HG02884 (cell line): ENCODE results near the gene RRN3.
A peak's percentile ranks its signal among the peaks of the same experiment; 100 is the strongest.
"Not testable (repeated sequence)": the region's sequence is repeated elsewhere in the genome, so short reads cannot be mapped to it uniquely, and the experiment has no call there.

ENCODE experiments used
- ATAC-seq: cut with Tn5 transposase; IDR thresholded peaks from one replicate; pipeline ENCODE4 v1.9.1; 2021; ENCODE audit warnings: mild to moderate bottlenecking, moderate library complexity; ENCODE audit not compliant: unreplicated experiment

Gene RRN3, protein sequence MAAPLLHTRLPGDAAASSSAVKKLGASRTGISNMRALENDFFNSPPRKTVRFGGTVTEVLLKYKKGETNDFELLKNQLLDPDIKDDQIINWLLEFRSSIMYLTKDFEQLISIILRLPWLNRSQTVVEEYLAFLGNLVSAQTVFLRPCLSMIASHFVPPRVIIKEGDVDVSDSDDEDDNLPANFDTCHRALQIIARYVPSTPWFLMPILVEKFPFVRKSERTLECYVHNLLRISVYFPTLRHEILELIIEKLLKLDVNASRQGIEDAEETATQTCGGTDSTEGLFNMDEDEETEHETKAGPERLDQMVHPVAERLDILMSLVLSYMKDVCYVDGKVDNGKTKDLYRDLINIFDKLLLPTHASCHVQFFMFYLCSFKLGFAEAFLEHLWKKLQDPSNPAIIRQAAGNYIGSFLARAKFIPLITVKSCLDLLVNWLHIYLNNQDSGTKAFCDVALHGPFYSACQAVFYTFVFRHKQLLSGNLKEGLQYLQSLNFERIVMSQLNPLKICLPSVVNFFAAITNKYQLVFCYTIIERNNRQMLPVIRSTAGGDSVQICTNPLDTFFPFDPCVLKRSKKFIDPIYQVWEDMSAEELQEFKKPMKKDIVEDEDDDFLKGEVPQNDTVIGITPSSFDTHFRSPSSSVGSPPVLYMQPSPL

GRCh38 chr16:15093955-15094827 is at the start of gene RRN3:
Gene RRN3, minus strand, starts transcription at chr16:15094272. Its CDS starts 39 bp downstream, at chr16:15094233.
- peak; percentile 98 for ATAC-seq

DNA sequence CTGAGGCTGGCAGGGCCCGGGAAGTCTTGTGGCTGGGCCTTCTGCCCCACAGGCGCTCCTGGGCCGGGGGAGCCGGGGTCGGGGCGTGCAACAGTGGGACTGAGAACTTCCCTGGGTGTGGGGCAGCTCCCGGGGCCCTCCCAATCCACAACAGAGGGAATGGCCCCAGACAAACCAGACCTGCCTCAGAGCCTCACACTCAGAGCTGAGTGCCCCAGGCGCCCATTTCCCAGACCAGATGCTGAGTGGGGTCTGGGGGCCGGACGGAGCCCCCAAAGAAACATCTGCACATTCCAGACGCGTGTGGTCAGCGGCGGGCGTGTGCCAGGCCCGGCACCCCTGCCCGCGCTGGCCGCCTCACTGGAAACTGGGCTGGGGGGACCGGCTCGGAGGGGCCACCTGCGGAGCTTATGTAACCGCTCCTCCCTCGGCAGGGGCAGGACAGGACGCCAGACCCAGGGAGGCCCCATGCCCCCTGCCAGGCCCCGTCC is 49.6 kb upstream of the RRN3 start:
- not testable (repeated sequence) for ATAC-seq

DNA sequence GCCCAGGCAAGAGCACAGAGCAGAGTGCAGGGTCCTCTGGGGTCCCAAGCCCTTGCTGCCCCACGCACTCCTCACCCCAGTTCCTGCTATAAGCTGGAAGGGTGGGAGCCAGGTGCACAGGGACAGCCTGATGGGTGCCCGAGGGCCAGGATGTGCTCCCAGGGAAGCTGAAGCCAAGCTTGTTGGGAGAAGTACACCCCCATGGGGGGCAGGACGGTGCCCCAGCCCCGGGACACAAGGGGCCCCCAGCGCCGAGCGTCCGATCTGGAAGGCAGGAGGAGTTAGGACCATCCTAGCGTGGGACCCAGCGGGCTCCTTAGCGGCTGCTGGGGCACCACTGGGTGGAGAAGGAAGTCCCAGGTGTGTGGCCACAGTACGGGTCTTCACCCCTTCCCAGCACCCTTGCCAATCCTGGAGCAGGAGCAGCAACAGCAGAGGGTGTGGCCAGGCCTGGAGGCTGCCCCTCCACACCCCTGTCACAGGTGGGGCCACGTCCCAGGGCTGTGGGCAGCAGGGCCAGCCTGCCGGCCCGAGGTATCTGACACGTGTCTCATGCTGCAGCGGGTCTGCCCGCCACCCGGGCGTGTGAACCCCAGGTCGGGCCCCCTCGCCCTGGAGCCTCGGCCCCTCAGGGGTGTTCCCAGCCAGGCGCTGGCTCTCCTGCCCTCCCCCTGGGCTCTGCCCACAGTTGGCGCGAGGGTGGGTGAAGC is 49.0 kb upstream of the RRN3 start:
- not testable (repeated sequence) for ATAC-seq

DNA sequence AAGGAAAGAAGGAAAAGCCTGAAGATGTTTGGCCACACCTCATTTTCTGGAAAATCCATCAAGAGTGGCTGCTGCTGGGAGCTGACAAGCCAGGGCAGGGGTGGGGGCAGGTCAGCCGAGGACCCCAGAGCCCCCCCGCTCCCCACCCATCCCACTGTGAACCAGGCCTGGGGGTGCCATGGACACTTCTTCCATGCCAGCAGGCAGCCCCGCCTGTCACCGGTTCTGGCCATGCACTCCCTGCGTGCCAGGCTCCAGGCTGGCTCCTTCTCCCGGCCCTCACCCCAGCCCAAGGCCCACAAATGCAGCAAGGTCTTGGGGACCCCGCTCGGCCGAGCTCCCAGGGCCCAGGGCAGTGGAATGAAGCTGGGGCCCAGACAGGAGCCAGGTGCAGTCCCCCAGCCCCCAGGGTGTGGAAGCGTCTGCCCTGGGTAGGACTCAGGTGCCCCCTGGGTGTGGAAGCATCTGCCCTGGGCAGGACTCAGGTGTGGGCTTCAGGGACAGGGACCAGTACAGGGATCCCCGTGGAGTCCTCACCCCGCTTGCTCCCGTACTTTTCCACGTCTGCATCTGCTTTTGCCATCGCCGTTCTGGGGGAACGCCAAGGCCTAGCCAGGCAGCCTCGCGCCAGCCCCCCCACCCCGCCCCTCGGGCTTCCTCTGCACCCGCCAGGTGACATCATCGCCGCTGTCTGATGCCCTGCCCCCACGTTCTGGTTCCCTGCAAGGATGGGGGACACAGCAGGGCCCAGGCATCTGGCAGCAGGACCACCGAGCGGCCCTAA is 48.2 kb upstream of the RRN3 start:
- not testable (repeated sequence) for ATAC-seq

- no peak for ATAC-seq
Measured at GRCh38 chr16:15141586-15141985, 47.5 kb upstream of the RRN3 start.

- ATAC-seq, result not testable (repeated sequence)
Measured at GRCh38 chr16:15140444-15141365, 46.6 kb upstream of the RRN3 start.

GRCh38 chr16:15137514-15137913 is 43.4 kb upstream of the RRN3 start:
- ATAC-seq, result not testable (repeated sequence)

DNA sequence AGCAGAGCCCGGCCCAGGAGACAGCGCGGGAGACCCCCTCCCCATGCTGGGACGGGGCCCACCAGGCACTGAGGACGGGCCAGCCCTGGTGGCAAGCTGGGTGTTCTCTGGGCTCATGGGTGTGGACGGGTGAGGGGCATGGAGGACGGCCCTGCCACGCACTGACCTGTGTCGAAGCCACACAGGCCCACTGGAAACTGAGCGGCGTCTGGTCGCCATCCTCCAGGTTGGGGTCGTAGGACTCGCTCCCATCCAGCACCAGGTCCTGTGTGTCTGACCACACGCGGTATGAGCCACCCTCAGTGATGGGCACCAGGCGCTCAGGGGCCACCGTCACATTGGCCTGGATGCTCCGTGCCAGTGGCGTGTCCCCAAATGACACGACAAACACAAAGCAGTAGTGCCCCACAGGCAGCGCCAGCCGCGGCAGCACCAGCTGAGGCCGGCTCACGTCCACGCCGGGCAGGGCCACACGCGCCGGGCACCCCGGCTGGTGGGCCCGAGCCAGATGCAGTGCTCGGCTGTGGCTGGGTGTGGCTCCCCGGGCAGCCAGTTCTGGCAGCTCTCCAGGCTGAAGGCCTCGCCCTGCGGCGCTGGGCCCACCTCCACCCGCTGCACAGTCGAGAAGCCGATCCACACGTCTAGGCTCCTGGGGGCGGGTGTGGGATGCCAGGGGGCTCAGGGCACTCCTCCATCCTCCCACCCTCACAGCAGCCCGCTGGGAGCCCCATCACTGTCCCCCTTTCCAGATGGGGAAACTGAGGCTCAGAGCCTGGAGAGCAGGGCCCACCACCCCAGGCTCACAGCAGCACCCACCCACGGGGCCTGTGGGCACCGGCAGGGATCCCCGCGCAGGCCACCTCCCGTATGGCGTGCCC is 41.6 kb upstream of the RRN3 start:
- ATAC-seq, result not testable (repeated sequence)

- not testable (repeated sequence) for ATAC-seq
Measured at GRCh38 chr16:15134752-15135482, 40.8 kb upstream of the RRN3 start.

- not testable (repeated sequence) for ATAC-seq
Measured at GRCh38 chr16:15133554-15133953, 39.5 kb upstream of the RRN3 start.

DNA sequence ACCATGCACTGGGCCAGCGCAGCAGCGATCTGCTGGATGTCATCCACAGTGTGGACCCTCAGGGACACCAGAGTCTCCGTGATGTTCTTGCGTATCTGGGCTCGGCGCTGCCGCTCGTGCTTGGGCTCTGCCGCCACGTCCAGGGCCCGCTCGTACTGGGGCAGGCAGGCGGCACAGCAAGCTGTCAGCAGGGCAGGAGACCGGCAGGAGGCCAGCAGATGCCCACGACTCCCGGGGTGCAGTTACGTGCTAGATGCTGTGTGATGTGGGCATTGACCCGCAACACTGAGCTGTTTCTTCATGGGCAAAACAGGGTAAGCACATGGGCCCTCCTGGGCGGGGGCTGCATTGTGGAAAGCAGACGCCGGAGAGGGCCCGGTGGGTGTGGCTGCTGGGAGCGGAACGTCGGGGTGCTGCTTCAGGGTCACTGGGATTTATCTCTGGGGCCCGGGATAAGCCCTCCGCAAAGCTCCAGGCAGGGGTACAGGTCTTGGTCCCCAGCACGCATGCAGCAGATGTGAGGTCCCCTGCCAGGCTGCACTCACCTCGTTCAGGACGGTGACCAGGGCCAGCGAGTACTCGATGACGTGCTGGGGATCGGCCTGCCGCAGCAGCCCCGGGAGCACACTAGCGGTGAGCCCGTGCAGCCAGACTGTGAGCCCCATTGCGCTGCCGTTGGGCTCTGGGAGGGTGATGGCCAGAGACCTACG is 38.8 kb upstream of the RRN3 start:
- ATAC-seq, result not testable (repeated sequence)

- ATAC-seq, result not testable (repeated sequence)
Measured at GRCh38 chr16:15130943-15131700, 37.0 kb upstream of the RRN3 start.

DNA sequence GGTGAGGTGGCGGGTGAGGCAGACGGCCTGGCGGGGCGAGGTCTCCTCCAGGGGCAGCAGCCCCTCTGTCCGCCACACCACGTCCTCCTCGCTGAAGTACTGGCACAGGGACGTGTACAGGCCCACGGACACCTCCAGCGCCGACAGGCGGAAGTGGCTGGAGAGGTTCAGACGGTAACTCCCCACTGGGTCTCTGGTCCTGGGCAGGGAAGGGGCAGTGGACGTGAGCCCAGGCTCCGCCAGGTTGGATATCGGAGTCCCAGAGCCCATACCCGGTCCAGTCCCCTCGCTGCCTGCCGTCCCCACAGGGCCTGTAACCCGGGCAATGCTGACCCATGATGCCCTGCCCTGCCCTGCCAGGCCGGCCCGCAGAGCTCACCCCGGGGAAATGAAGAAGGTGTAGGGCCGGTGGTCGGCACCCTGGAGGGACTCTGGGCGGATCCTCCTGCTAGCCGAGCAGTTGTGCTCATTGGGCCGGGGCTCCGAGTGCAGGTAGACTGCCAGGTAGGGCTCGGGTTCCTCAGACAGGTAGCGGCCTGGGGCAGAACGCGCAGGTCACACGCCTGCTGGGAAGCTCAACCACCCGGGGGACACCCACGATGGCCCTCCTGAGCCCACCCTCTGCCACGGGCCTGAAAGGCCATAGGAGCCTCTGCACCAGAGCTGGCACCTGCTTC is 36.3 kb upstream of the RRN3 start:
- not testable (repeated sequence) for ATAC-seq

- not testable (repeated sequence) for ATAC-seq
Measured at GRCh38 chr16:15127641-15128425, 33.8 kb upstream of the RRN3 start.
